ES-I3 (cell line): ENCODE results near the gene C16orf46.

Experiments
- H3K36me3 ChIP-seq: 2 replicates; pipeline ENCODE4 v1.6.1; 2013; ENCODE audit warnings: mild to moderate bottlenecking, low read length, control low read depth, moderate library complexity; ENCODE audit not compliant: insufficient read depth
- H3K4me1 ChIP-seq: 2 replicates; pipeline ENCODE4 v1.6.1; 2013; ENCODE audit warnings: mild to moderate bottlenecking, control low read depth, low read length; ENCODE audit not compliant: insufficient read depth
- H3K9ac ChIP-seq: 2 replicates; pipeline ENCODE4 v1.6.1; 2013; ENCODE audit warnings: low read depth, mild to moderate bottlenecking, low read length, moderate library complexity
- H3K9me3 ChIP-seq: 2 replicates; pipeline ENCODE4 v1.6.1; 2013; ENCODE audit warnings: mild to moderate bottlenecking, low read length, moderate library complexity; ENCODE audit not compliant: control insufficient read depth, insufficient read depth

C16orf46 gene

GRCh38 chr16:81096715-81097208 lies 19.7 kb upstream of the C16orf46 start:
- H3K9me3 ChIP-seq = no peaks in the 10 kb centered on the region
- peaks cover 6% of the 10 kb centered on the region; the same call in 1 of the 2 replicates for H3K4me1 ChIP-seq
- peak overlapping the region; percentile 34; the same call in 1 of the 2 replicates for H3K9ac ChIP-seq
- H3K36me3 ChIP-seq = no peaks in the 10 kb centered on the region

- Histone ChIP-seq H3K9me3 (no peaks in the 10 kb centered on the region), H3K4me1 (peaks cover 6% of the 10 kb centered on the region; the same call in 1 of the 2 replicates), H3K9ac (peak within 1 kb of the TSS; percentile 87), H3K36me3 (no peaks in the 10 kb centered on the region)
These were observed 19.1 kb upstream of the C16orf46 start, which contains the start of gene GCSH for GRCh38 chr16:81095953-81096714. GCSH (minus strand) TSS chr16:81096395; CDS start chr16:81096278, 117 bp downstream.

GRCh38 chr16:81095653-81095952 lies 18.6 kb upstream of the C16orf46 start:
- H3K36me3 ChIP-seq = peaks cover 2% of the 10 kb centered on the region
- H3K9ac ChIP-seq = peak overlapping the region; percentile 87
- H3K4me1 ChIP-seq = peaks cover 6% of the 10 kb centered on the region; the same call in 1 of the 2 replicates
- no peaks in the 10 kb centered on the region for H3K9me3 ChIP-seq

- Histone ChIP-seq H3K36me3 (peaks cover 4% of the 10 kb centered on the region), H3K4me1 (peaks cover 6% of the 10 kb centered on the region; the same call in 1 of the 2 replicates), H3K9ac (peak overlapping the region; percentile 87), H3K9me3 (no peaks in the 10 kb centered on the region)
These were observed 17.8 kb upstream of the C16orf46 start for GRCh38 chr16:81094771-81095251.

GRCh38 chr16:81088836-81089235 lies 11.8 kb upstream of the C16orf46 start:
- H3K36me3 ChIP-seq = peaks cover 11% of the 10 kb centered on the region

GRCh38 chr16:81081014-81081413 lies 4.0 kb upstream of the C16orf46 start:
- H3K36me3 ChIP-seq = no peaks in the 10 kb centered on the region
- H3K9me3 ChIP-seq = no peaks in the 10 kb centered on the region
- H3K4me1 ChIP-seq = no peaks in the 10 kb centered on the region
- H3K9ac ChIP-seq = no peak overlapping the region

More at GRCh38 chr16:81088836-81089235, 11.8 kb upstream of the C16orf46 start:
- Histone ChIP-seq H3K4me1 (no peaks in the 10 kb centered on the region), H3K9me3 (no peaks in the 10 kb centered on the region), H3K9ac (no peak overlapping the region)

GRCh38 chr16:81080233-81080632 lies 3.2 kb upstream of the C16orf46 start:
- no peaks in the 10 kb centered on the region for H3K36me3 ChIP-seq
- H3K9ac ChIP-seq = no peak overlapping the region

GRCh38 chr16:81076566-81077075 lies 417 bp downstream of the C16orf46 start:
- peak overlapping the region; percentile 63 for H3K9ac ChIP-seq
- H3K36me3 ChIP-seq = no peaks in the 10 kb centered on the region
- no peaks in the 10 kb centered on the region for H3K9me3 ChIP-seq
- H3K4me1 ChIP-seq = peaks cover 10% of the 10 kb centered on the region; the same call in 1 of the 2 replicates

More at GRCh38 chr16:81080233-81080632, 3.2 kb upstream of the C16orf46 start:
- no peaks in the 10 kb centered on the region for H3K9me3 ChIP-seq
- H3K4me1 ChIP-seq = no peaks in the 10 kb centered on the region

GRCh38 chr16:81073560-81074330 lies 3.3 kb downstream of the C16orf46 start:
- H3K36me3 ChIP-seq = no peaks in the 10 kb centered on the region
- H3K4me1 ChIP-seq = peaks cover 10% of the 10 kb centered on the region; the same call in 1 of the 2 replicates
- H3K9me3 ChIP-seq = no peaks in the 10 kb centered on the region
- 0 out of 2 replicates have a peak overlapping the region, but pooled peaks have one; percentile 12 for H3K9ac ChIP-seq

GRCh38 chr16:81071805-81072204 lies 5.2 kb downstream of the C16orf46 start:
- Histone ChIP-seq H3K4me1 (peaks cover 10% of the 10 kb centered on the region; the same call in 1 of the 2 replicates), H3K9me3 (no peaks in the 10 kb centered on the region), H3K9ac (no peak overlapping the region), H3K36me3 (no peaks in the 10 kb centered on the region)

- no peaks in the 10 kb centered on the region for H3K36me3 ChIP-seq
- no peak overlapping the region for H3K9ac ChIP-seq
- no peaks in the 10 kb centered on the region for H3K9me3 ChIP-seq
- peaks cover 10% of the 10 kb centered on the region; the same call in 1 of the 2 replicates for H3K4me1 ChIP-seq
These were observed 6.1 kb downstream of the C16orf46 start for GRCh38 chr16:81070979-81071378.

- peaks cover 10% of the 10 kb centered on the region; the same call in 1 of the 2 replicates for H3K4me1 ChIP-seq
- no peaks in the 10 kb centered on the region for H3K36me3 ChIP-seq
- H3K9ac ChIP-seq = no peak overlapping the region
- no peaks in the 10 kb centered on the region for H3K9me3 ChIP-seq
These were observed 8.0 kb downstream of the C16orf46 start for GRCh38 chr16:81069063-81069462.

GRCh38 chr16:81067166-81067565 lies 9.9 kb downstream of the C16orf46 start:
- Histone ChIP-seq H3K36me3 (no peaks in the 10 kb centered on the region), H3K9me3 (no peaks in the 10 kb centered on the region), H3K9ac (no peak overlapping the region), H3K4me1 (no peaks in the 10 kb centered on the region)

GRCh38 chr16:81066681-81067080 lies 10.4 kb downstream of the C16orf46 start:
- Histone ChIP-seq H3K9me3 (no peaks in the 10 kb centered on the region), H3K9ac (no peak overlapping the region), H3K4me1 (peaks cover under 1% of the 10 kb centered on the region; the same call in 1 of the 2 replicates), H3K36me3 (no peaks in the 10 kb centered on the region)
